ENCODE data around the gene OLFML1.

The OLFML1 gene

GRCh38 chr11:7485186-7486097 lies at the start of gene OLFML1:
Gene OLFML1 (plus strand): TSS chr11:7485506. CDS start chr11:7485876, 370 bp downstream.
- DNase-seq (ENCODE audit: low read depth), result no peak

GRCh38 chr11:7436146-7436545 lies 49.2 kb upstream of the OLFML1 start:
- DNase-seq (ENCODE audit: low read depth), result no peak

GRCh38 chr11:7436657-7437056 lies 48.6 kb upstream of the OLFML1 start:
- DNase-seq (ENCODE audit: low read depth), result no peak

DNA sequence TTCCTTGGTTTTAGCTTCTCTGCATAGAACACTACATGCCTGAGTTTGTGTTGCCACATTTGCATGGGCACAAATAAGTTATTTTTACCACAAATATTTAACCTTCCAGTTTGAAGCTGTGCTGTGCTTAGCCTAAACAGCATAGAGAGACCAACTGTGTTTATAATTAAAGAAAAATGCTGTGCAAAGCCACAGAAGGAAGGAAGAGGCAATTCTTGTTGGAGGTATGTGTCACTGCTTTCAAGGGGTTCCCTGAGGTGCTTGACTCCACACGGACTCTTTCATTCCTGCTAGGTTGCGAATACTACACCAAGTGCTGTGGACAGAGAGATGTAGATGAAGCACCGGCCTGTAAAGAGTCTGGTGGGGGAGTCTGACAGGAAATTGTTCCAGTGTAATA lies 47.6 kb upstream of the OLFML1 start:
- no peak for DNase-seq (ENCODE audit: low read depth)

DNA sequence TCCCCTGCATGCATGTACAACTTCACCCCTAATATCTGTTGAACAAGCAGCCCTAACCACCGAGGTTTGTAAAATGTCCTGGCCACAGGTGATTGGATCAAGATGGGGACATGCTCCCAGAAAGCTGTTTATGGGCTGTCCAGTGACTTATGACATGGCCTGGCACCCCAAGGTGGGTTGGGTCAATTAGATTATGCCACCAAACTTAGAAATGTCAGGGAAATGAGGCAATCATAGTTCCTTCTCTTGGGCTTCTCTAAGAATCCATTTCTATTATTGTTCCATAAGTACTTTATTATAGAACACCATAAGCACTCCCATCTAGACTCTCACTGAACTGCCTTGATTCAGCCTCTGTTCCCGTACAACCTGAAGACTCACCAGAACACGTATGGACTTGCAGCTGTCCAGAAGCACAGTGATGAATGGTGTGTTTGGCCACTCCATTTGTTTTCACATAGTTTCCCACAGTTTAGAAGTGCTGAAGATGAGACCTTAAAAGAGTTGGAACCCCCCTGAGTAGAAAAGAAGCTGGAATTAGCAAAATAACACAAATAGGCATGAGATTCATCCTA lies 45.5 kb upstream of the OLFML1 start:
- DNase-seq (ENCODE audit: low read depth), result no peak

- DNase-seq (ENCODE audit: low read depth), result peak; percentile 58
Measured at GRCh38 chr11:7442588-7443215, 42.6 kb upstream of the OLFML1 start.

- no peak for DNase-seq (ENCODE audit: low read depth)
Measured at GRCh38 chr11:7444091-7444981, 41.0 kb upstream of the OLFML1 start.

GRCh38 chr11:7445564-7445963 lies 39.7 kb upstream of the OLFML1 start:
- DNase-seq (ENCODE audit: low read depth), result no peak

DNA sequence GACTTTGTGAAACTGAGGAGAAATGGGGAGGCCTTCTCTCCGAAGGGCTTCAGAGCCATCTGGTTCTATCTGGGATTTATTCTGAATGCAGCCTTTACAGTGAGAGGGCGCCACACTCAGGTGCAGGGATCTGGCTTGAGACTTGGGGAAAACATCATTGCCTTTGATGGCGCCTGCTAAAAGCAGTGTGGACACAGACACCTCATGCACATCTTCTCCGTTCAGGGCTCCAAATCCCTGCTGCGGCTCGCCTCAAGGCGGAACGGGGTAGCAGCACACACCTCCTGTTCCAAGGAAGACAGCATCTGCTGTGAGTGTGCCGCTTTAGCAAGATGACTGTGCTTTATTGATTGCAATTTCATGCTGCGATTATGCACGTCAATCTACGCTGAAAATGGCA lies 37.1 kb upstream of the OLFML1 start:
- DNase-seq (ENCODE audit: low read depth), result no peak

GRCh38 chr11:7449211-7449840 lies 36.0 kb upstream of the OLFML1 start:
- DNase-seq (ENCODE audit: low read depth), result no peak

DNA sequence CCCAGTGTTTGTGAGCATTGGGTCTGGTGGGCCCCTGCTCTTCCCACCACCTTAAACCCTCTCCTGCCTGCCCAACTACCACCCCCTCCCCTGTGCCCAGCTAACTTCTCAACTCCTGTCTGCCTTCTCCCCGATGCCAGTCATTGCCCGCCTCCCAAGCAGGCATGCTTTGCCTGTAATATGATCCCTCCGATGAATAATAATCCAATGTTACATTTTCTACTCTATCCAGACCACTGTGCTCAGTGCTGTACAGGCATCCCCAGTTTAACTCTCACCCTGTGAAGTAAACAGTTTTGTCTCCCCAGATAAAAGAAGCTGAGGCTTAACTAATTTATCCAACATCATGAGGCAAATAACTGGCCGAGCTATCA lies 35.5 kb upstream of the OLFML1 start:
- DNase-seq (ENCODE audit: low read depth), result no peak

- no peak for DNase-seq (ENCODE audit: low read depth)
Measured at GRCh38 chr11:7450836-7451235, 34.5 kb upstream of the OLFML1 start.

DNA sequence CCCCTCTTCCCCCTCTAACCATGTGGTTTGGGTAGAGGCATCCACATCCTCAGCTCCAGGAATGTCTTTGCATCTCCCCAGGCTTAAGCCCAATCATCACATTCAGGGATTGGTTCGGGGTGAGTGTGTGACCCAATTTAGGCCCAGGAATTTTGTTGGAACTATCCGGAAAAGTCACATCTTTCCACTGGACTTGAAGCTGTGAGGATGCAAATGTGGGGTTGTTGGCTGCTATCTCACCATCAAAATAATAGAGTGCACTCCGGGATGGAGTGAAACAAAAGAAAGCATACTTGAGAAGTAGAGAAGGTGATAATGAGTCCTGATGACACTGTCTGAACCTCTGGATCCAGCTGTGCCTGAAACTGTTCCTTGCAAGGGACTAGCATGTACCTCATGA lies 33.8 kb upstream of the OLFML1 start:
- DNase-seq (ENCODE audit: low read depth), result no peak

DNA sequence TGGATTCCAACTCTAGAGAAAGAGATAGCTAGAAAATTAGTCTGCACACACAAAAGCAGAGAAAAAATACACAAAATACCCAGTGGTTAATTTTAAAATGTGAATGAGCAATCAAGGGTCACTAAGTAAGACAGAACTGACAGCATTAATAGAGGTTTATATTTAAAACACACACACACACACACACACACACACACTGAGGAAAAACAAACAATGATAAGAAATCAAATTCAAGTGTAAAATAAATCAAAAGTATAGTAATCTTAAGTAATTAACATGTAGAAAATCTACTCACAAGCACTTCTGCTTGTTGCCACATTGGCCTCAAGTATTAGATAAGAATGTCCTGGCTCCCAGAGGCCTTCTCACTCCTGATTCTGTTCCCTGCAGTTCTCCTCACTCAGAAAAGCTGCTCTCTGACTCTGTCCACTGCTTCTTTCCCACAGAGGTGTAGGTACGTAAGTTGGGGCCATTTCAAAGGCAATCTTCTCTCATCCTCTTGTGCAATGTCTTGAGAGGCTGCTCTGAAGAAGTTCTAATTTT lies 33.3 kb upstream of the OLFML1 start:
- DNase-seq (ENCODE audit: low read depth), result no peak

DNA sequence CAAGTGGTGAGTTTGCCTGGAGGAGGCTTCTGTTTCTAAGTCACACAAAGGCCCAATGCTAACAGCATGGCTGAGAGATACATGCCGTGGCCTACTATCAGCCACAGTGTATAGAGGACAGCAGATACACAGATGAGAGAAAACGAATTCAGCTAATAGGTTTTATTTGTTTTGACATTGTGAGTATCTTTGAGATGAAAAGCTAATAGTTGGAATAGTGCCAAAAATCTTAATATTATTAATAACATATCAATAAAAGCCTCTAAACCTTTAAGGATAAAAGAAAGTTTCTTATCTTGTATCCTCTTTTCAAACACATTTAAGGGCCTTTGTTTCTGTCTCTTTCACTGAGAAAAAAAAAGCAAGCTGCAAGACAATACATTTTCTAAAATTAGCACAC lies 30.5 kb upstream of the OLFML1 start:
- no peak for DNase-seq (ENCODE audit: low read depth)

DNA sequence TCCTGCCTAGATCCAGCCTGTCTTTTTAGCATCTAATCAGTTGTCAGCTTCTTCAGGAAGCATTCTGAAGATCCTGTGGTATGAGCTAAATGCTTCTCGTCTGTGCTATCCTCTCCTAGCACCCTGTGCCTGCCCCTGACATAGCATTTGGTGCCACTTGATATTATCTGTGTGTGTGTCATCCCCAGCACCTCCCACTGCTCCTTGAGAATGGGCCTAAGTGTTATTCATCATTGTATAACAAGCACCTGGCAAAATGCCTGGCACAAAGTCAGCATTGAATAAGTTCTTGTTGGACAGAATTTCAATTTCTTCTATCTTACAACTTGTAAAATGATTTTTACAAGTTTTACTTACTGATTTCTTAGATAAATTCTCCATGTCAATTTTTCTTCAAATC lies 28.1 kb upstream of the OLFML1 start:
- no peak for DNase-seq (ENCODE audit: low read depth)

DNA sequence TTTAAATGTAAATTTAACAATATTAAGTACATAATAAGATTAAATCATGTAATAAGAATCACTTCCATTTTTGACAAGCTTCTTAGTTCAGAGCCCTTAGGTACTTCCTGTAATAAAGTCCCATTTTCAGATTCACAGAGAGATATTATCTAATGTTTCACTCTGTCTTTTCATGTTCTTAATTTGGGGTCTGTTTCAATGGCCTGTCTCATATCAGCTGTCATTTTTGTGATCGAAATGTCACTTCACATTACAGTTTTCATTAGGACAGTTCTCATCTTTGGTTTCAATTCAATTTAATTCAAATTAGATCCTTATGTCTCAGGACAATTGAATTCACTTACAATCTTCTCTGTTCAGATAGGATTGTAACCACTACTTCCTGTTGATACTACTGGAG lies 22.6 kb upstream of the OLFML1 start:
- no peak for DNase-seq (ENCODE audit: low read depth)

DNA sequence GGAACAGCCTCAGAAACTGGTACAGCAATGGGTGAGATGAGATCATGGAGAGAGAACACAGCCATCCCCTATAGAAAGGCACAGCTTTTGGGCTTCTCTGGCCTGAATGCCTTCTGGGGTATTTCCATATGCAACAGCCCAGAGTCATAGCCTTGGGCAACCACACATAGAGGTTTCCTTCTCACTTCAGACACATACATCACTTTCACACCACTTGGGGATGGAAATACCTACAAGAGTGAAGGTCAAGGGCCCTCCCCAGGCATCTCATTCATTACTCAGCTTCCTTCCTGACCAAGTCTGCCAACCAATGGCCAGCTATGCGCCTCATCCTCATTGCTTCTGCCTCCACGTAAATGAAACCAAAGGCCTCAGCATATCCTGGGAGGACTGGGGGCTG lies 17.7 kb upstream of the OLFML1 start:
- no peak for DNase-seq (ENCODE audit: low read depth)

GRCh38 chr11:7469351-7469865 lies 15.9 kb upstream of the OLFML1 start:
- no peak for DNase-seq (ENCODE audit: low read depth)

GRCh38 chr11:7471071-7471470 lies 14.2 kb upstream of the OLFML1 start:
- no peak for DNase-seq (ENCODE audit: low read depth)

GRCh38 chr11:7473717-7474116 lies 11.6 kb upstream of the OLFML1 start:
- no peak for DNase-seq (ENCODE audit: low read depth)
